Naive thymus-derived CD4-positive, alpha-beta T cell (primary cell): ENCODE data around the gene STX1A. TPM values are rescaled to one million over a fixed set of nuclear protein-coding genes. Genes with fewer than 3 reads are reported as not detected.

ENCODE experiments used
- ATAC-seq: fragments of 150-1000 bp; cut with Tn5 transposase; 2 replicates; pipeline ENCODE4 v1.10.0; 2021; ENCODE audit warnings: mild to moderate bottlenecking, moderate library complexity
- CTCF ChIA-PET: fragments of 350-600 bp; sonication (Branson Sonifier 250); formaldehyde crosslinking; loops from one replicate; lab custom pipeline; 2021; ENCODE audit warnings: antibody characterized with exemption; lab: Charles Lee
- POLR2A ChIA-PET: fragments of 350-600 bp; sonication (Branson Sonifier 250); formaldehyde crosslinking; loops from one replicate; lab custom pipeline; 2021; ENCODE audit warnings: antibody characterized with exemption, inconsistent platforms; lab: Charles Lee
- DNase-seq, 9 donors: peaks; one replicate each; pipeline versions ENCODE4 v3.0.0 to v3.0.0-alpha.2; 2020 to 2022; ENCODE audit warnings: mixed read lengths in 1 of 9
- H3K27ac ChIP-seq: one replicate; pipeline ENCODE4 v1.7.0; 2013; ENCODE audit warnings: mild to moderate bottlenecking, low read depth, low read length, moderate library complexity
- H3K27me3 ChIP-seq, 2 donors: one replicate each; pipeline ENCODE4 v1.7.0; 2013; ENCODE audit warnings: low read length in 2 of 2, mild to moderate bottlenecking in 2 of 2, moderate library complexity in 2 of 2; ENCODE audit not compliant: control insufficient read depth in 2 of 2, insufficient read depth in 2 of 2
- H3K36me3 ChIP-seq, 3 experiments: 1 replicate in 2 of 3; 2 replicates in 1 of 3; pipeline ENCODE4 v1.7.0; 2013; ENCODE audit warnings: low read length in 3 of 3, mild to moderate bottlenecking in 3 of 3, moderate library complexity in 1 of 3; ENCODE audit not compliant: insufficient read depth in 3 of 3, control insufficient read depth in 2 of 3
- H3K4me1 ChIP-seq, 2 donors: one replicate each; pipeline ENCODE4 v1.7.0; 2013; ENCODE audit warnings: low read length in 2 of 2, mild to moderate bottlenecking in 2 of 2, moderate library complexity in 1 of 2; ENCODE audit not compliant: control insufficient read depth in 2 of 2, insufficient read depth in 2 of 2
- H3K4me3 ChIP-seq: 2 replicates; pipeline ENCODE4 v1.7.0; 2013; ENCODE audit warnings: mild to moderate bottlenecking, low read length
- H3K9me3 ChIP-seq, 3 experiments: 1 replicate in 2 of 3; 2 replicates in 1 of 3; pipeline ENCODE4 v1.7.0; 2013; ENCODE audit warnings: low read length in 3 of 3; ENCODE audit not compliant: control insufficient read depth in 2 of 3
- H3K27ac Mint-ChIP-seq, 9 donors: one replicate each; pipeline ENCODE4 v1.8.0; 2020 to 2022; ENCODE audit warnings: mixed read lengths in 9 of 9, mild to moderate bottlenecking in 8 of 9, moderate library complexity in 5 of 9, inconsistent platforms in 2 of 9
- H3K27me3 Mint-ChIP-seq, 5 donors: one replicate each; pipeline ENCODE4 v1.8.0; 2021 to 2022; ENCODE audit warnings: mixed read lengths in 5 of 5, mild to moderate bottlenecking in 1 of 5
- H3K36me3 Mint-ChIP-seq, 5 donors: one replicate each; pipeline ENCODE4 v1.8.0; 2020 to 2022; ENCODE audit warnings: mixed read lengths in 5 of 5, mild to moderate bottlenecking in 3 of 5, inconsistent platforms in 1 of 5
- H3K4me1 Mint-ChIP-seq, 7 donors: one replicate each; pipeline ENCODE4 v1.8.0; 2020 to 2022; ENCODE audit warnings: mixed read lengths in 7 of 7, mild to moderate bottlenecking in 3 of 7, inconsistent platforms in 1 of 7
- H3K4me3 Mint-ChIP-seq, 10 donors: one replicate each; pipeline ENCODE4 v1.8.0; 2020 to 2022; ENCODE audit warnings: mild to moderate bottlenecking in 10 of 10, mixed read lengths in 10 of 10, moderate library complexity in 6 of 10, inconsistent platforms in 2 of 10
- H3K9me3 Mint-ChIP-seq, 11 donors: one replicate each; pipeline ENCODE4 v1.8.0; 2020 to 2022; ENCODE audit warnings: mixed read lengths in 11 of 11, mild to moderate bottlenecking in 4 of 11, inconsistent platforms in 1 of 11, moderate library complexity in 1 of 11
- intact Hi-C, 2 donors: fragments of 100-400 bp; cut with micrococcal nuclease; formaldehyde crosslinking; loops; one replicate each; pipeline ENCODE4 v1.15.1; 2023
- polyA plus RNA-seq, 2 donors: library from polyadenylated mRNA; unstranded; fragments of 300-500 nt; fragmentation: Illumina TruSeq; gene quantifications; one replicate each; pipeline ENCODE4 v1.2.3, GENCODE V29; 2021
- total RNA-seq, 6 experiments: library from RNA in 5 of 6; stranded (reverse) in 5 of 6; gene quantifications; 1 replicate in 5 of 6; 2 replicates in 1 of 6; pipeline ENCODE4 v1.2.3 and lab custom pipeline; 2021 to 2026

The STX1A gene
- total and polyA plus RNA-seq, 7 experiments from 2014 or later: 1.2 to 13.4 (median 9.8) TPM

GRCh38 chr7:73708961-73709549 is 10.4 kb downstream of the STX1A start:
- H3K4me3 Mint-ChIP-seq: no peak overlapping the region
- Histone ChIP-seq H3K36me3 (no peaks in the 10 kb centered on the region), H3K4me1 (no peaks in the 10 kb centered on the region), H3K27ac (no peak overlapping the region), H3K4me3 (no peak overlapping the region), H3K27me3 (no peaks in the 10 kb centered on the region), H3K9me3 (no peaks in the 10 kb centered on the region)
- H3K27ac Mint-ChIP-seq: no peak overlapping the region
- intact Hi-C loops: no loop called here
- H3K27me3 Mint-ChIP-seq: no peaks in the 10 kb centered on the region
- H3K36me3 Mint-ChIP-seq: no peaks in the 10 kb centered on the region
- DNase-seq: no peak
- H3K9me3 Mint-ChIP-seq: no peaks in the 10 kb centered on the region
- POLR2A ChIA-PET: interaction anchor here (0.6 kb wide), 1 partner anchor 190 kb away, joined by 3 read pairs; no protein-coding TSS in a partner anchor
- H3K4me1 Mint-ChIP-seq: peaks cover 5 to 13% (median 10%) of the 10 kb centered on the region in 7 donors
- ATAC-seq: no peak
- CTCF ChIA-PET: no interaction called here

- intact Hi-C loops: loop anchor here in 1 of 2 donors (2.0 kb wide), 1 partner anchor 18 kb away; no protein-coding TSS in a partner anchor
- Mint-ChIP-seq H3K36me3 (peaks cover 0 to 1% (median 0%) of the 10 kb centered on the region in 5 donors), H3K9me3 (no peaks in the 10 kb centered on the region), H3K27ac (peak overlapping the region in 2 of 9 donors; percentile 14 to 55), H3K4me1 (peaks cover 4 to 14% (median 8%) of the 10 kb centered on the region in 7 donors), H3K4me3 (peak overlapping the region in 4 of 10 donors; percentile 33 to 50 (median 40)), H3K27me3 (no peaks in the 10 kb centered on the region)
- H3K9me3 ChIP-seq: no peaks in the 10 kb centered on the region
- H3K4me3 ChIP-seq: no peak overlapping the region
- H3K36me3 ChIP-seq: no peaks in the 10 kb centered on the region
- no peak overlapping the region for H3K27ac ChIP-seq
- ChIA-PET POLR2A (interaction anchor here (0.9 kb wide), 1 partner anchor 15 kb away, joined by 3 read pairs; no protein-coding TSS in a partner anchor), CTCF (interaction anchor here (0.6 kb wide), 1 partner anchor 13 kb away, joined by 3 read pairs; the partner anchor contains the start of gene STX1A)
- ATAC-seq (peak; percentile 48), DNase-seq (peak in 5 of 9 donors; percentile 28 to 44 (median 36))
- H3K4me1 ChIP-seq: no peaks in the 10 kb centered on the region
- no peaks in the 10 kb centered on the region for H3K27me3 ChIP-seq
Observed at GRCh38 chr7:73707045-73707631, 12.3 kb downstream of the STX1A start.

- peak overlapping the region in 3 of 10 donors; percentile 33 to 50 (median 38) for H3K4me3 Mint-ChIP-seq
- no peak for DNase-seq
Observed at GRCh38 chr7:73706126-73707044, 13.1 kb downstream of the STX1A start.

GRCh38 chr7:73705551-73705920 is 13.9 kb downstream of the STX1A start:
- no peak overlapping the region for H3K4me3 Mint-ChIP-seq
- intact Hi-C loops: no loop called here
- Histone ChIP-seq H3K4me3 (no peak overlapping the region), H3K9me3 (no peaks in the 10 kb centered on the region), H3K27ac (no peak overlapping the region), H3K27me3 (no peaks in the 10 kb centered on the region), H3K4me1 (no peaks in the 10 kb centered on the region), H3K36me3 (no peaks in the 10 kb centered on the region)
- ATAC-seq (no peak), DNase-seq (no peak)
- ChIA-PET POLR2A (interaction anchor here (0.5 to 0.6 kb wide), 2 partner anchors 19 to 1113 kb away, joined by 3 read pairs; no protein-coding TSS in a partner anchor), CTCF (interaction anchor here (0.6 to 0.7 kb wide), 2 partner anchors 19 to 99 kb away, joined by 3 to 4 read pairs; no protein-coding TSS in a partner anchor)
- H3K27me3 Mint-ChIP-seq: no peaks in the 10 kb centered on the region
- no peaks in the 10 kb centered on the region for H3K9me3 Mint-ChIP-seq
- H3K27ac Mint-ChIP-seq: no peak overlapping the region
- H3K4me1 Mint-ChIP-seq: peaks cover 4 to 14% (median 8%) of the 10 kb centered on the region in 7 donors
- peaks cover 0 to 4% (median 0%) of the 10 kb centered on the region in 5 donors for H3K36me3 Mint-ChIP-seq

More at GRCh38 chr7:73706126-73707044, 13.1 kb downstream of the STX1A start:
- Histone ChIP-seq H3K9me3 (no peaks in the 10 kb centered on the region), H3K27ac (no peak overlapping the region), H3K4me1 (no peaks in the 10 kb centered on the region), H3K27me3 (no peaks in the 10 kb centered on the region), H3K4me3 (no peak overlapping the region), H3K36me3 (no peaks in the 10 kb centered on the region)
- Mint-ChIP-seq H3K27me3 (no peaks in the 10 kb centered on the region), H3K9me3 (no peaks in the 10 kb centered on the region), H3K27ac (peak overlapping the region in 2 of 9 donors; percentile 14 to 55), H3K36me3 (peaks cover 0 to 4% (median 0%) of the 10 kb centered on the region in 5 donors), H3K4me1 (peaks cover 4 to 14% (median 8%) of the 10 kb centered on the region in 7 donors)
- ATAC-seq: peak; percentile 33
- intact Hi-C loops: loop anchor here in 1 of 2 donors (2.0 kb wide), 1 partner anchor 18 kb away; no protein-coding TSS in a partner anchor
- ChIA-PET CTCF (interaction anchor here (0.7 kb wide), 1 partner anchor 100 kb away, joined by 4 read pairs; no protein-coding TSS in a partner anchor), POLR2A (interaction anchor here (0.5 to 0.9 kb wide), 3 partner anchors 14 to 1113 kb away, joined by 3 read pairs; no protein-coding TSS in a partner anchor)

GRCh38 chr7:73704640-73705550 is 14.6 kb downstream of the STX1A start:
- no peaks in the 10 kb centered on the region for H3K27me3 Mint-ChIP-seq

More at GRCh38 chr7:73704640-73705550, 14.6 kb downstream of the STX1A start:
- ChIA-PET POLR2A (no interaction called here), CTCF (interaction anchor here (0.6 to 1.1 kb wide), 2 partner anchors 12 to 19 kb away, joined by 3 read pairs; no protein-coding TSS in a partner anchor)
- Histone ChIP-seq H3K4me1 (no peaks in the 10 kb centered on the region), H3K36me3 (no peaks in the 10 kb centered on the region), H3K27ac (no peak overlapping the region), H3K27me3 (no peaks in the 10 kb centered on the region), H3K4me3 (no peak overlapping the region), H3K9me3 (no peaks in the 10 kb centered on the region)
- Mint-ChIP-seq H3K9me3 (no peaks in the 10 kb centered on the region), H3K4me3 (peak overlapping the region in 3 of 10 donors; percentile 33 to 49 (median 47)), H3K4me1 (peaks cover 4 to 14% (median 8%) of the 10 kb centered on the region in 7 donors), H3K36me3 (peaks cover 0 to 4% (median 0%) of the 10 kb centered on the region in 5 donors), H3K27ac (no peak overlapping the region)
- intact Hi-C loops: loop anchor here (1.0 kb wide), 3 partner anchors 13 to 22 kb away; partner anchors contain the start of genes BUD23 (in 1 of the 2), DNAJC30 (in 1 of the 2) and STX1A (in 1 of the 2)
- ATAC-seq (no peak), DNase-seq (no peak)
